Endothelial cell of umbilical vein (primary cell): ENCODE measurements around the gene TOM1L2. TPM values are rescaled to one million over a fixed set of nuclear protein-coding genes. Genes with fewer than 3 reads are reported as not detected.

Source experiments
- BruUV-seq: library from RNA; stranded (reverse); fragments of 400-500 nt; replicated peaks from 2 replicates; lab custom pipeline; 2021; lab: Mats Ljungman, UMichigan
- CTCF ChIA-PET: fragments of 300-600, 350-600 bp; sonication (Branson Sonifier 250); formaldehyde crosslinking; loops from one replicate; lab custom pipeline; 2021; ENCODE audit warnings: antibody characterized with exemption, inconsistent platforms; lab: Charles Lee
- POLR2A ChIA-PET: fragments of 300-600, 350-600 bp; sonication (Branson Sonifier 250); formaldehyde crosslinking; loops from one replicate; lab custom pipeline; 2021; ENCODE audit warnings: antibody characterized with exemption, inconsistent platforms; lab: Charles Lee
- DNase-seq: peaks from one replicate; pipeline ENCODE4 v3.0.0-alpha.2; 2011; ENCODE audit warnings: low read depth, low spot score
- FAIRE-seq: peaks from 2 replicates; lab custom pipeline; 2011; peaks lifted over from hg19 to GRCh38; lab: Jason Lieb, UNC
- H2AFZ ChIP-seq: 2 replicates; pipeline ENCODE4 v1.6.0; 2012; ENCODE audit warnings: low read depth, low read length, control low read depth, inconsistent platforms
- H3K27ac ChIP-seq: 2 replicates; pipeline ENCODE4 v1.5.1; 2011; ENCODE audit warnings: low read depth, mild to moderate bottlenecking, control low read depth, low read length, moderate library complexity; ENCODE audit not compliant: insufficient read depth
- H3K27me3 ChIP-seq, 2 experiments: 2 replicates each; pipeline versions ENCODE4 v1.6.0 to v1.6.1; 2011; ENCODE audit warnings: low read length in 2 of 2, mixed read lengths in 1 of 2; ENCODE audit not compliant: control insufficient read depth in 2 of 2, insufficient read depth in 2 of 2
- H3K36me3 ChIP-seq, 2 experiments: 2 replicates in 1 of 2; 3 replicates in 1 of 2; pipeline ENCODE4 v1.5.1; 2011; ENCODE audit warnings: low read length in 2 of 2, mild to moderate bottlenecking in 1 of 2, moderate library complexity in 1 of 2; ENCODE audit not compliant: control insufficient read depth in 2 of 2, insufficient read depth in 2 of 2; ENCODE audit errors: extremely low read depth in 1 of 2
- H3K4me1 ChIP-seq: 3 replicates; pipeline ENCODE4 v1.5.1; 2011; ENCODE audit warnings: mild to moderate bottlenecking, low read length; ENCODE audit not compliant: control insufficient read depth, insufficient read depth; ENCODE audit errors: extremely low read depth
- H3K4me2 ChIP-seq: 2 replicates; pipeline ENCODE4 v1.6.1; 2011; ENCODE audit warnings: low read length, control low read depth, mixed read lengths; ENCODE audit not compliant: insufficient read depth
- H3K4me3 ChIP-seq, 3 experiments: fragments of 200-600 bp in 1 of 3; sonication (generic), shearing (Covaris generic) in 1 of 3; replicated peaks in 1 of 3; 2 replicates each; pipeline ENCODE4 v1.5.1; 2011 to 2016; ENCODE audit warnings: control low read depth in 3 of 3, low read length in 3 of 3, mild to moderate bottlenecking in 2 of 3, inconsistent platforms in 1 of 3, low read depth in 1 of 3, moderate library complexity in 1 of 3; ENCODE audit not compliant: insufficient read depth in 1 of 3
- H3K79me2 ChIP-seq: 2 replicates; pipeline ENCODE4 v1.6.0; 2012; ENCODE audit warnings: low read length, inconsistent platforms; ENCODE audit not compliant: control insufficient read depth, insufficient read depth
- H3K9ac ChIP-seq: replicated peaks from 2 replicates; pipeline ENCODE3; 2011; ENCODE audit warnings: low read length, control low read depth; ENCODE audit not compliant: insufficient read depth; ENCODE audit errors: extremely low read depth
- H3K9me1 ChIP-seq: replicated peaks from 3 replicates; pipeline ENCODE4 v1.6.0; 2011; ENCODE audit warnings: mild to moderate bottlenecking, low read length; ENCODE audit not compliant: control insufficient read depth, insufficient read depth; ENCODE audit errors: extremely low read depth
- H3K9me3 ChIP-seq: replicated peaks from 2 replicates; pipeline ENCODE4 v1.5.1; 2012; ENCODE audit warnings: low read length, inconsistent platforms; ENCODE audit not compliant: control insufficient read depth, insufficient read depth
- H4K20me1 ChIP-seq: replicated peaks from 2 replicates; pipeline ENCODE3; 2011; ENCODE audit warnings: mild to moderate bottlenecking, low read length; ENCODE audit not compliant: control insufficient read depth, insufficient read depth; ENCODE audit errors: extremely low read depth
- EZH2 ChIP-seq: IDR thresholded peaks from 2 replicates; pipeline ENCODE4 v1.6.1; 2012; ENCODE audit warnings: borderline replicate concordance, low read depth, mild to moderate bottlenecking, moderate library complexity, low read length, inconsistent platforms; ENCODE audit not compliant: severe bottlenecking
- FOS ChIP-seq: IDR thresholded peaks from 2 replicates; pipeline ENCODE4 v1.6.1; 2011; ENCODE audit warnings: mild to moderate bottlenecking, low read length, moderate library complexity, borderline replicate concordance; ENCODE audit not compliant: insufficient read depth
- GATA2 ChIP-seq: IDR thresholded peaks from 2 replicates; pipeline ENCODE4 v1.7.0; 2011; ENCODE audit warnings: low read depth, mild to moderate bottlenecking, moderate library complexity, mixed read lengths, low read length; ENCODE audit not compliant: insufficient read length, insufficient read depth
- MYC ChIP-seq: IDR thresholded peaks from one replicate; pipeline ENCODE4 v1.6.1; 2011; ENCODE audit warnings: mild to moderate bottlenecking, low read depth, low read length
- POLR2A ChIP-seq: IDR thresholded peaks from 2 replicates; pipeline ENCODE4 v1.6.1; 2012; ENCODE audit warnings: low read depth, mild to moderate bottlenecking, control low read depth, low read length
- POLR2AphosphoS5 ChIP-seq: IDR thresholded peaks from 2 replicates; pipeline ENCODE4 v1.6.1; 2012; ENCODE audit warnings: low read depth, mild to moderate bottlenecking, control low read depth, low read length, moderate library complexity; ENCODE audit not compliant: insufficient read depth
- dilution Hi-C: fragments of 300-500 bp; cut with MboI; formaldehyde crosslinking; loops from one replicate; pipeline ENCODE4 v1.15.0; 2019; ENCODE audit warnings: low sequenced_read_pairs; ENCODE audit not compliant: extremely low pct_ligation_motif_present
- intact Hi-C: fragments of 100-400 bp; cut with micrococcal nuclease; formaldehyde crosslinking; loops from one replicate; pipeline ENCODE4 v1.10.0; 2022
- polyA plus RNA-seq, 4 experiments: library from polyadenylated mRNA; depleted of rRNA in 3 of 4; stranded (reverse) in 3 of 4; unstranded in 1 of 4; fragments of >200 nt; gene quantifications; 2 replicates each; pipeline versions ENCODE4 v1.2.1 to v1.2.3, GENCODE V29; 2011 to 2012; ENCODE audit warnings: missing spikeins in 1 of 4
- total RNA-seq: library from RNA; stranded (reverse); gene quantifications from 2 replicates; pipeline ENCODE4 v1.2.3, GENCODE V29; 2021
- TF ChIP-seq, protein P1 (sequence below), 2 donors: IDR thresholded peaks; 1 replicate in 1 of 2; 2 replicates in 1 of 2; pipeline ENCODE4 v1.5.1; 2011; ENCODE audit warnings: low read length in 2 of 2, mild to moderate bottlenecking in 2 of 2, moderate library complexity in 2 of 2, control low read depth in 1 of 2, inconsistent platforms in 1 of 2, low read depth in 1 of 2; ENCODE audit not compliant: insufficient read depth in 1 of 2; ENCODE audit errors: extremely low read depth in 1 of 2

Gene TOM1L2
- total and polyA plus RNA-seq, 2 donors (not counting 3 experiments of a cell fraction or from before 2014, with no cell fraction given) = 31.7 to 37.6 TPM

GRCh38 chr17:17871913-17872312 is 100.3 kb downstream of the TOM1L2 start:
- Histone ChIP-seq H3K27ac (no peak overlapping the region), H3K9me3 (no peaks in the 10 kb centered on the region), H3K9ac (no peak overlapping the region), H3K4me2 (no peak overlapping the region), H4K20me1 (no peaks in the 10 kb centered on the region), H3K4me1 (peaks cover 12% of the 10 kb centered on the region), H3K4me3 (no peak overlapping the region), H3K36me3 (no peaks in the 10 kb centered on the region), H3K9me1 (no peaks in the 10 kb centered on the region), H2AFZ (no peak overlapping the region), H3K79me2 (no peaks in the 10 kb centered on the region), H3K27me3 (no peaks in the 10 kb centered on the region)
- intact Hi-C loops = no loop called here
- DNase-seq = no peak
- TF ChIP-seq, protein P1, sequence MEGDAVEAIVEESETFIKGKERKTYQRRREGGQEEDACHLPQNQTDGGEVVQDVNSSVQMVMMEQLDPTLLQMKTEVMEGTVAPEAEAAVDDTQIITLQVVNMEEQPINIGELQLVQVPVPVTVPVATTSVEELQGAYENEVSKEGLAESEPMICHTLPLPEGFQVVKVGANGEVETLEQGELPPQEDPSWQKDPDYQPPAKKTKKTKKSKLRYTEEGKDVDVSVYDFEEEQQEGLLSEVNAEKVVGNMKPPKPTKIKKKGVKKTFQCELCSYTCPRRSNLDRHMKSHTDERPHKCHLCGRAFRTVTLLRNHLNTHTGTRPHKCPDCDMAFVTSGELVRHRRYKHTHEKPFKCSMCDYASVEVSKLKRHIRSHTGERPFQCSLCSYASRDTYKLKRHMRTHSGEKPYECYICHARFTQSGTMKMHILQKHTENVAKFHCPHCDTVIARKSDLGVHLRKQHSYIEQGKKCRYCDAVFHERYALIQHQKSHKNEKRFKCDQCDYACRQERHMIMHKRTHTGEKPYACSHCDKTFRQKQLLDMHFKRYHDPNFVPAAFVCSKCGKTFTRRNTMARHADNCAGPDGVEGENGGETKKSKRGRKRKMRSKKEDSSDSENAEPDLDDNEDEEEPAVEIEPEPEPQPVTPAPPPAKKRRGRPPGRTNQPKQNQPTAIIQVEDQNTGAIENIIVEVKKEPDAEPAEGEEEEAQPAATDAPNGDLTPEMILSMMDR (IDR thresholded peaks at IDR 0.05; ENCODE audit: extremely low read depth in 1 of 2, insufficient read depth in 1 of 2, low read depth in 1 of 2, low read length in 2 of 2) = no peak
- TF ChIP-seq GATA2 (no peak), EZH2 (no peak), POLR2A (no peak), POLR2AphosphoS5 (no peak), MYC (no peak), FOS (no peak)
- ChIA-PET POLR2A (no interaction called here), CTCF (interaction anchor here (1.5 kb wide), 1 partner anchor 186 kb away, joined by 3 read pairs; no protein-coding TSS in a partner anchor)
- no TSS peak for BruUV-seq
- dilution Hi-C loops = no loop called here
- FAIRE-seq = no peak
